VCaP (cell line): ENCODE results near the gene FYN.

Experiments used
- H3K27ac ChIP-seq: fragments of 450-650 bp; 2 replicates; pipeline ENCODE4 v1.5.1; 2017
- CTCF ChIP-seq: fragments of 450-650 bp; conservative IDR thresholded peaks from 2 replicates; pipeline ENCODE4 v1.5.1; 2017; ENCODE audit warnings: mild to moderate bottlenecking, moderate library complexity

FYN gene

GRCh38 chr6:111631018-111631417 lies 242.2 kb downstream of the FYN start:
- H3K27ac ChIP-seq, result no peak overlapping the region
- TF ChIP-seq CTCF, result no peak

DNA sequence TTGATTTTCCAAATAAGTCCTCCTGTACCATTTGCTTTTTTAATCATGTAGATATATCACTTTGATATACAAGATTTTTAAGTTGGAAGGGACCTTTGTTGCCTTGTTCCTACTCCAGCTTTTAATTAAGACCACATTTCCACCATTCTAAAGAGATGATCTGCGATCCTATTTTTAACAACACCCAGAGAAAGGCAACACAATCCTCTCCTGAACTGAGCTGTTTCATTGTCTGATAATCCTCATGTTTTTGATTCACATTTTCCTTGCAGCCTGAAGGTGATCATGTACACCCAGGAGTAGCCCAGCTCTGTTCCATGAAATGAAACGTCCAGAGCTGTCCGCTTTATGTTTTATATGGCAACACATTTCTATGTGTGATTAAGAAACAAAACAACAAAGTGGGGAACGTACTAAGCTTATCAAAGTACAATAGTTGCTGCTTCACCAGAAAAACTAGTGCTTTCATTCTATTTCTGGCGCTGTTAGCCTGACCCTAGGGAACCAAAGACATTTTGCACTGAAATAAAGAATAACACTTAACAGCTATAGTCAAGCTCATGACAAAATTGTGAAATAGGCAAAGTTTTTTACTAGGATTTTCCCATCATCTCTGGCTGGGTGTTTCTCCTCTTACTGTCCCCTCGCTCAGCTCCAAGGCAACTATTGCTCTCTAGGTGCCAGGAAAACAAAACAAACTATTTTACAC lies 245.0 kb downstream of the FYN start:
- TF ChIP-seq CTCF, result no peak
- H3K27ac ChIP-seq, result no peak overlapping the region

DNA sequence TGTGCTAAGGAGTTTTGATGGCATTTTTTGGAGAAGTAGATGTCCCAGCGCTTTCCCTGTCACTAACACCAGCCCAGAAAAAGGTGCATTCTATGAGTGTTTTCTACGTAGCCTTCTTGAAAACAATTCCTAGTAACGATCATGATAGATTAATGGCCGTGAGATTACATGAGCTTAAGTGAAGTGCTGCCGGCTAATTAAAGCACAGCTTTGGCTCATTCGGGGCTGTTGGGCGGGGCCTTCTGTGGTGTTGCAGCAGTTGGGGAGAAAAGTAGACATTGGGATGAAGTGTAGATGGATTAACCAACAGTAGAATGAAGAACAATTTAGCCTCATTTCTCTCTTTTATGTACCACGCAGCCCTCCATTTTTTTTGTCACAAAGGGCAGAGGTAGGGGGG lies 246.8 kb downstream of the FYN start:
- TF ChIP-seq CTCF, result no peak
- no peak overlapping the region for H3K27ac ChIP-seq

- no peak for TF ChIP-seq CTCF
- H3K27ac ChIP-seq, result no peak overlapping the region
Measured at GRCh38 chr6:111625461-111626391, 247.5 kb downstream of the FYN start.

- no peak for TF ChIP-seq CTCF
- no peak overlapping the region for H3K27ac ChIP-seq
Measured at GRCh38 chr6:111625099-111625416, 248.2 kb downstream of the FYN start.

DNA sequence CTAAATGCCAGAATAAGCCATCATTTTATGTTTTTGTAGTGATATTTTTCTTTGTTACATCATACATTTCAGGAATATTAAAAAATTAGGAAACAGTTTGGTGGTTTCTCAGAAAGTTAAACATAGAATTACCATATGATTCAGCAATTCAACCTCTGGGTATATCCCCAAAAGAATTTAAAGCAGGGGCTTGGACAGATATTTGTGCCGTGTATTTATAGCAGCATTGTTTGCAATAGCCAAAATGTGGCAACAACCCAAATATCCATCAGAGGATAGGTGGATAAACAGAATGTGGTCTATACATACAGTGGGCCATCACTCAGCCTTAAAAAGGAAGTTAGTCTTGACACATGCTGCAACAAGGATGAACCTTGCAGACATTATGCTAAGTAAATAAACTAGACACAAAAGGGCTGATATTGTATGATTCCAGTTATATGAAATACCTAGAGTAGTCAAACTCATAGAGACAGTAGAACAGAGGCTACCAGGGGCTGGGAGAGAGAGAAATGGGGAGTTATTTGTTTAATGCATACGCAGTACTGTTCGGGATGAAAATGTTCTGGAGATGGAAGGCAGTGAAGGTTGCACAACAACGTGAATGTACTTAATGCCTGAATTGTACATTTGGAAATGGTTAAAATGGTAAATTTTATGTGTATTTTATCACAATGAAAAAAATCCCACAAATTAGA lies 248.7 kb downstream of the FYN start:
- H3K27ac ChIP-seq, result no peak overlapping the region
- TF ChIP-seq CTCF, result no peak

DNA sequence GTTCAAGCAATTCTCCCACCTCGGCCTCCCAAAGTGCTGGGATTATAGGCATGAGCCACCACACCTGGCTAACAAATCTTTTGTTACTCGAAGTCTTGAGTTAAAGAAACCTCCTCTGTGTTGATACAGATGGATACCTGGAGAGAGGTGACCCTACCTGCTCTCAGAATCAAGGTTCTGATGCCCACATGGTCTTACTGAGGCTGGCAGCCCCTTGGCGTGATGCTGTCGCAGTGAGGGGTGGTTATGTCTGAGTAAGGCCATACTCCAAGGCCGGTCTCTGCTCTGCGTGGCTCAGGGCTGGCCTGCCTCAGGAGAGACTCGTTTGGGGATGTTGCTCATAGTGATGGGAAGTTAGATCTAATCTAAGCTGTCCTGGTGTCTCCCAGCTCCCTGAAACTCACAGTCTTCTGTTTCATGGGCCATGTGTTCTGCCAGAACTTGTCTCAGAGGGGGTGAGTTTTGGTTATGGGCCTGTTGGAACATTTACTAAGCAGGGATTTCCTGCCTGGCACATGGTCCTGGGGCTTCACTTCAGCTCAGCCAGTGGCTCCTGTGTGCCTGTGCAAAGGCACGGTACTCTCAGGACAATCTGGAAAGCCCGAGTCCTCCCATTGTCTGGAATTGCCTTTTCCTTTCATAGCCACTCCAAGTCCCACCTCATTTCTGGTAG lies 250.1 kb downstream of the FYN start:
- TF ChIP-seq CTCF, result no peak
- no peak overlapping the region for H3K27ac ChIP-seq
